Left forelimb (tissue), 1 donor: ENCODE measurements around the gene RNASET2.
"Not testable (repeated sequence)": the region's sequence is repeated elsewhere in the genome, so short reads cannot be mapped to it uniquely, and the experiment has no call there.

ENCODE experiments used
- DNase-seq: peaks from one replicate; pipeline ENCODE4 v3.0.0-alpha.2; 2018; ENCODE audit warnings: low spot score

Gene RNASET2

GRCh38 chr6:166970091-166970490 lies 13.7 kb upstream of the RNASET2 start:
- DNase-seq, result no peak

- no peak for DNase-seq
These were observed 13.1 kb upstream of the RNASET2 start for GRCh38 chr6:166969390-166970002.

GRCh38 chr6:166966268-166966667 lies 9.9 kb upstream of the RNASET2 start:
- DNase-seq, result no peak

GRCh38 chr6:166960609-166960978 lies 4.2 kb upstream of the RNASET2 start:
- DNase-seq, result no peak

- DNase-seq, result no peak
These were observed 3.7 kb upstream of the RNASET2 start for GRCh38 chr6:166959911-166960608.

GRCh38 chr6:166958926-166959861 lies 2.8 kb upstream of the RNASET2 start:
- DNase-seq, result no peak

- DNase-seq, result no peak
These were observed 1.4 kb upstream of the RNASET2 start for GRCh38 chr6:166957805-166958076.

GRCh38 chr6:166957087-166957804 lies 896 bp upstream of the RNASET2 start:
- no peak for DNase-seq

- DNase-seq, result no peak
These were observed 396 bp downstream of the RNASET2 start for GRCh38 chr6:166955865-166956443.

GRCh38 chr6:166955121-166955864 lies 1.1 kb downstream of the RNASET2 start:
- DNase-seq, result no peak

- DNase-seq, result no peak
These were observed 2.1 kb downstream of the RNASET2 start for GRCh38 chr6:166954118-166954713.

GRCh38 chr6:166952567-166953486 lies 3.5 kb downstream of the RNASET2 start:
- no peak for DNase-seq

- no peak for DNase-seq
These were observed 4.2 kb downstream of the RNASET2 start for GRCh38 chr6:166952121-166952520.

GRCh38 chr6:166951670-166952060 lies 4.7 kb downstream of the RNASET2 start:
- no peak for DNase-seq

GRCh38 chr6:166950892-166951669 lies 5.3 kb downstream of the RNASET2 start:
- DNase-seq, result not testable (repeated sequence)

- DNase-seq, result no peak
These were observed 5.9 kb downstream of the RNASET2 start for GRCh38 chr6:166950443-166950821.

- no peak for DNase-seq
These were observed 6.6 kb downstream of the RNASET2 start for GRCh38 chr6:166949528-166950442.

- DNase-seq, result not testable (repeated sequence)
These were observed 7.6 kb downstream of the RNASET2 start for GRCh38 chr6:166948724-166949123.
